Islet of Langerhans (tissue), 1 donor: Measurements from ENCODE around the gene DMRTC1B.
"Not testable (repeated sequence)": the region's sequence is repeated elsewhere in the genome, so short reads cannot be mapped to it uniquely, and the experiment has no call there.

ENCODE experiments used
- FAIRE-seq: peaks from one replicate; lab custom pipeline; 2011; peaks lifted over from hg19 to GRCh38; lab: Jason Lieb, UNC

Gene DMRTC1B

GRCh38 chrX:72776653-72777466 lies at the start of gene DMRTC1B:
Gene DMRTC1B (plus strand): TSS chrX:72776890. CDS start chrX:72845136, 68,246 bp downstream.
- FAIRE-seq = peak; percentile 64

- no peak for FAIRE-seq
Observed at GRCh38 chrX:72727846-72728245, 48.8 kb upstream of the DMRTC1B start.

GRCh38 chrX:72733636-72734035 lies 43.1 kb upstream of the DMRTC1B start:
- FAIRE-seq = not testable (repeated sequence)

GRCh38 chrX:72735561-72735960 lies 41.1 kb upstream of the DMRTC1B start:
- no peak for FAIRE-seq

- not testable (repeated sequence) for FAIRE-seq
Observed at GRCh38 chrX:72745546-72745945, 31.1 kb upstream of the DMRTC1B start.

GRCh38 chrX:72748545-72748944 lies 28.1 kb upstream of the DMRTC1B start:
- not testable (repeated sequence) for FAIRE-seq

- FAIRE-seq = not testable (repeated sequence)
Observed at GRCh38 chrX:72760454-72760853, 16.2 kb upstream of the DMRTC1B start.

GRCh38 chrX:72777467-72777790 lies 739 bp downstream of the DMRTC1B start:
- peak; percentile 99 for FAIRE-seq

GRCh38 chrX:72778146-72778545 lies 1.5 kb downstream of the DMRTC1B start:
- not testable (repeated sequence) for FAIRE-seq

GRCh38 chrX:72782560-72782959 lies 5.9 kb downstream of the DMRTC1B start, which contains the start of gene FAM236B:
Gene FAM236B (minus strand): TSS chrX:72782660. CDS start chrX:72782560, 100 bp downstream.
- FAIRE-seq = not testable (repeated sequence)

GRCh38 chrX:72783365-72783936 lies 6.8 kb downstream of the DMRTC1B start:
- not testable (repeated sequence) for FAIRE-seq

- not testable (repeated sequence) for FAIRE-seq
Observed at GRCh38 chrX:72783964-72784363, 7.3 kb downstream of the DMRTC1B start.

- FAIRE-seq = not testable (repeated sequence)
Observed at GRCh38 chrX:72788142-72788541, 11.5 kb downstream of the DMRTC1B start.

- FAIRE-seq = not testable (repeated sequence)
Observed at GRCh38 chrX:72790390-72790789, 13.7 kb downstream of the DMRTC1B start.

- not testable (repeated sequence) for FAIRE-seq
Observed at GRCh38 chrX:72808110-72808509, 31.4 kb downstream of the DMRTC1B start, which contains the start of gene FAM236D. Gene FAM236D (minus strand): TSS chrX:72808210. CDS start chrX:72808110, 100 bp downstream.

GRCh38 chrX:72830701-72831100 lies 54.0 kb downstream of the DMRTC1B start:
- not testable (repeated sequence) for FAIRE-seq

- FAIRE-seq = not testable (repeated sequence)
Observed at GRCh38 chrX:72837532-72837931, 60.8 kb downstream of the DMRTC1B start.

GRCh38 chrX:72882898-72883297 lies 106.2 kb downstream of the DMRTC1B start:
- FAIRE-seq = peak; percentile 36

- not testable (repeated sequence) for FAIRE-seq
Observed at GRCh38 chrX:72889740-72890139, 113.0 kb downstream of the DMRTC1B start.
